ENCODE results near the gene SEPHS1.
"Not testable (repeated sequence)": the region's sequence is repeated elsewhere in the genome, so short reads cannot be mapped to it uniquely, and the experiment has no call there.

SEPHS1 gene

DNA sequence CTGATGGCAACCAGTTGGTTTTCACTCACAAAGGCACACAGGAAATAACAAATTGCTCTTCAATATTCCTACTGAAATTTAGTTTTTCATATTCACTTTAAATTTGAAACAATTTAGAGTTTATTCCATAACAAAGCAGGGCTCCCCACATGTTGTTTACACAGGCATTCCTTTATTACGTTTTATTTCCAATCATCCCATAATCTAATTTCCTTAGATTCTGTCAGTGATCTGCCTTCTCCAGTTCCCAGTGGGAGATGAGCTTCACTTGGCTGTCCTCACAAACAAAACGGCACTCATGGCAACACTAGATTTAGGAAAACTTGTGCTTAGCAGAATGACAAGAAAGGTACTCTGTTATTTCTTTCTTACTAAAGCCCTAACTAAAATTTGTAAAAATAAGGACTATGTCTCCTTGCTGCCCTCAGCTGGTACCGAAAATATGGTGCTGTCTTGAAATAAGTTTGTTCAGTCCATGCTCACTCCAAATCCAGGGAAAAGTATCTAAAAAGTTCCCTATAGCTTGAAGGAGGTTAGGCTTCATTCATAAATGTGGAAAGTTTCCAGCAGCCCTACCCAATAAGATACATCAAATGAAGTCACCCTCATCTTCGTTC is 71.2 kb downstream of the SEPHS1 start:
- no peak for FAIRE-seq

DNA sequence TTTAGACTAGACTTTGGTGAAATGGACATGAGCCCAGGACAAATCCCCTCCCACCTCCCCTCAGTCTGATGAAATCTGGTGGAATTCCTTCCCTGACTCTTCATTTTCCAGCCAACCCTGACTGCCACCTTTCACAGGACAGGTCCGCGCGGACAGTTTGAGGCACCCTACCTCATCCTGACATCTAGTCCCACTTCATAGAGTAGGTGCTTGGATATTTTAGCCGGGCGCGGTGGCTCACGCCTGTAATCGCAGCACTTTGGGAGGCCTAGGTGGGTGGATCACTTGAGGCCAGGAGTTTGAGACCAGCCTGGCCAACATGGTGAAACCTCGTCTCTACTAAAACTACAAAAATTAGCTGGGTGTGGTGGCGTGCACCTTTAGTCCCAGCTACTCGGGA is 71.9 kb downstream of the SEPHS1 start:
- not testable (repeated sequence) for FAIRE-seq

DNA sequence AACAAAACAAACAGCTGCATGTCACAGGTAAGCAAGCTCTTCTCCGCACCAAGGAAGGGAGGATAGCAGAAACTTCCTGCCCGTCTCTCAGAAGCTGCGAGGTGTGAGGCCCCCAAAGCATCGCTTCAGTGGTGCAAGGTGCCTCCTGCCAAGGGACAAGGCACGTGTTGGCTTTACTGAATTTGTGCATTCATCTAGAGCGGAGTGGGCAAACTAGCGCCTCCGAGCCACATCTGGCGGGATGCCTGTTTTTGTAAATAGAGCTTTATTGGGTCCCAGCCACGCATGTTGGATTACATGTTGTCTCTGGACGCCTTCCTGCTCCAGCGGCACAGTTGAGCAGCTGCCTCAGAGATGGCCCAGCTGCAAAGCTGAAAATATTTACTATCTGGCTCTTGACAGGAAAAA is 75.9 kb downstream of the SEPHS1 start:
- FAIRE-seq = no peak

DNA sequence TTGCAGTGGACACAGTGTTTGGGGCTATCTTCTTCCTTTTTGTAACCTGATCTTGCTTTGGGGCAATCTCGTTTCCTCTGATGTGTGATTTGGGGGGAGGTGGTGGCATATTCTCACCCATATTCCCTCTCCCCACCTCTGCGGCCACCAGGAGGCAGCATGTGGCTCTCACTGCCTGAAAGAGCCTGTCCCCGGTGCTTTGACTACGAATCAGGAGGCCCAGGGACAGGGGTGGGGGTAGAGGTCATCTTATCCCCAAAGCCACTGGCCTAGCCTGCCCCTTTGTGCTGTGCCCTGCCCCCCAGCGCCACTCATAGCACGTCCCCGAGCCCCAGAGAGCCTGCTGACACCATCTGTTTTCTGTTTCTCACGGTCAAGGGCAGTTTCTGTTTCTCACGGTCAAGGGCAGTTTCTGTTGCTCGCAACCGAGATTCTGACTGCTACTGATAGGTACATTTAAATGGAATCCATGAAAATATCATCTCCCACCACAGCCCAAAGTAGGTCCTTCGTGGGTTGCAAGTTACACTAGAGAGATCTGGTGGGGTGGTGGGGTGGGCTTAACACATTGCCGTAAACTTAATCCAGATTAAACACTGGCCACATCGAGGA is 76.4 kb downstream of the SEPHS1 start:
- no peak for FAIRE-seq

DNA sequence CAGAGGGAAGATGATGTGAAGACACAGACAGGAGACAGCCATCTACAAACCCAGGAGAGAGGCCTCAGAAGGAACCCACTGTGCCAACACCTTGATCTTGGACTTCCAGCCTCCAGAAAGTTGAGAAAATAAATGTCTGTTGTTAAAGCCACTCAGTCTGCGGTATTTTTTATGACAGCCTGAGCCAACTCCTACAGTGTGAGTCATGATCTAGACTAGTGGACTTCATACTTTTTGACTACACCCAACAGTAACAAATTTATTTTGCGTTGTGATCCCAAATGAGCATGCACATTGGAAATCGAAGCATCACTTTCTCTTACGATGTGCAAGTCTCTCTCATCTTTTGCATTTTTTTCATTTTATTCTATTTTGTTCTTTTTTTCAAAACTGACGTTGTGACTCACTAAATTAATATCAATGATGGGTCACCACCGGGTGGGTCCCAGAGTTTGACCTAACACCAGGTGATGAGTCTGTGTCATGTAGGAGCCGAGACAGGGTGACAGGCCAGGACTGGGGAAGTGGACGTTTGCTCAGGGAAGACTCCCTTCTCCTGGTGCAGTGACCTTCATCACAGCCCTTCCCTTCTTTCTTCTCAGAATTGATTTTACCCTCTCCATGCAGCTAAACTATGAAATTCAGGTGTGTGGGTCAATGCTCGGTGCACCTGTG is 77.1 kb downstream of the SEPHS1 start:
- no peak for FAIRE-seq

DNA sequence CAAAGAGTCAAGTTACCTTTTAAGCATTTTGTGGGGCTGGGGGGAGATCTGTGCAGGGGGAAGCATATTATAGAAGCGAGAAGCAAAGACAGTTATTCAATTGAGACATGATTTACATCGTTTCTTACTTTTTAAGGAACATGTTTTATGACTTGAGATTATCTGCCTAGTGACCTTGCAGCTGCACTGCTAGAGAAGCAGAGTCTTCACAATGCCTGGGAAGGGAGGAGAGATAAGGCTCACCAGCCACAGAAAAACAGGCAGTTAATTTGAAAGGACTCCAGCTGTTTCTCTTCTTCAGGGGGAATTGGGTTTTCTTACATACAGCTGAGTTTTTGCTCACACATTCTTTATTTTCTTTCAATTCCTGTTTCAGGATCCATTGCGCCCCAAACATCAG is 79.3 kb downstream of the SEPHS1 start:
- FAIRE-seq = no peak

DNA sequence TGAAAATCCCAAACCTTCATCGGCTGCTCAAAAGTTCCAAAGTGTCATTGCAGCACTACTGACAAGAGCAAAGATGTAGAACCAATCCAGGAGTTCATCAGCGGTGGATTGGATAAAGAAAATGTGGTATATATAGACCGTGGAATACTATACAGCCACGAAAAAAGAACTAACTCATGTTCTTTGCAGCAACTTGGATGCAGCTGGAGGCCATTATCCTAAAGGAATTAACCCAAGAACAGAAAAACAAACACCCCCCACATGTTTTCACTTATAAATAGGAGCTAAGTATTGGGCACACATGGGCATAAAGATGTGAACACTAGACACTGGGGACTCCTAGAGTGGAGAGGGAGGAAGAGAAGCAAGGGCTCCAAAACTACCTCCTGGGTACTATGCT is 79.8 kb downstream of the SEPHS1 start:
- FAIRE-seq = no peak

All from A204.1 (cell line).